Stimulated activated CD4-positive, alpha-beta T cell treated with anti-CD3 and anti-CD28 coated beads, TNF-alpha, amount 100 ng/mL, for 24 hours (primary cell): ENCODE measurements around the gene APOO.

ENCODE experiments used
- DNase-seq, 3 experiments: peaks; one replicate each; pipeline ENCODE4 v3.0.0-alpha.2; 2020; ENCODE audit warnings: low read depth in 3 of 3

APOO gene

GRCh38 chrX:23786268-23786815 is 121.4 kb downstream of the APOO start:
- DNase-seq = no peak

- no peak for DNase-seq
Observed at GRCh38 chrX:23785580-23785979, 122.2 kb downstream of the APOO start.

- no peak for DNase-seq
Observed at GRCh38 chrX:23784470-23785331, 123.0 kb downstream of the APOO start.

GRCh38 chrX:23783589-23784469 is 123.9 kb downstream of the APOO start:
- no peak for DNase-seq
